ENCODE results near the gene PIP5K1C.
A peak's percentile ranks its signal among the peaks of the same experiment; 100 is the strongest.
"Not testable (repeated sequence)": the region's sequence is repeated elsewhere in the genome, so short reads cannot be mapped to it uniquely, and the experiment has no call there.

PIP5K1C gene

DNA sequence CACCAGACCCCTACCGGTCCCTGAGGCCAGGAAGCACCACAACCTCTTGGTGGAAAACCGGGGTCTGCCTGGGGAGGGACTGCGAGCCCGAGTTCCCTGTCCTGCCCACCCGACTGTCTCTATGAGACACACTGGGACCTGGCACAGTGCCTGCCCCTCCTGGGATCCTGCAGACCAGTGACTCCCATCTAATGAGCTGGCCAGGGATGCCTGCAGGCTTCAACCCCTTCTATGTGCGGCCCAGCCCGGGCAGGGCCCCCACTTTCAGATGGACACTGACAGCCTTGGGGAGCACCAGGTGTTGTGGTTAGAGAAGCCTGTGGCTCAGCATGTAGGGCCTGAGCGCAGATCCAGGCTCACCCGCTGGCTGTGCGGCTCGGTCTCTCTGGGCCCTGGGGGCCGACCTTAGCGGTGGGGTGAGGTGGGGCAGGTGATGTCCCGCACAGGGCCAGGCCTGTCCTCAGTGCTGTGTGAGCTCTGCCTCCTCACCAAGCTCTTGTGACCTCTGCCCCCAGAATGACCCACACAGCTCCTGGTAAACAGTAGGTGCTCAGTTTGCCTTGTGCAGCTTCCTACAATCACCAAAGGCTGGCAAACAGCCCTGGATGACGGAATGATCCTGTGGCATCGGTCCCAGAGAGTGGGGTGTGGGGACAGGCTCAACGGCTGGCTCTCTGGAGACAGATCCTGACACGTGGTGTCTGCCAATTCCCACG is 55.8 kb downstream of the PIP5K1C start:
- no peak for DNase-seq (ENCODE audit: low spot score)

DNA sequence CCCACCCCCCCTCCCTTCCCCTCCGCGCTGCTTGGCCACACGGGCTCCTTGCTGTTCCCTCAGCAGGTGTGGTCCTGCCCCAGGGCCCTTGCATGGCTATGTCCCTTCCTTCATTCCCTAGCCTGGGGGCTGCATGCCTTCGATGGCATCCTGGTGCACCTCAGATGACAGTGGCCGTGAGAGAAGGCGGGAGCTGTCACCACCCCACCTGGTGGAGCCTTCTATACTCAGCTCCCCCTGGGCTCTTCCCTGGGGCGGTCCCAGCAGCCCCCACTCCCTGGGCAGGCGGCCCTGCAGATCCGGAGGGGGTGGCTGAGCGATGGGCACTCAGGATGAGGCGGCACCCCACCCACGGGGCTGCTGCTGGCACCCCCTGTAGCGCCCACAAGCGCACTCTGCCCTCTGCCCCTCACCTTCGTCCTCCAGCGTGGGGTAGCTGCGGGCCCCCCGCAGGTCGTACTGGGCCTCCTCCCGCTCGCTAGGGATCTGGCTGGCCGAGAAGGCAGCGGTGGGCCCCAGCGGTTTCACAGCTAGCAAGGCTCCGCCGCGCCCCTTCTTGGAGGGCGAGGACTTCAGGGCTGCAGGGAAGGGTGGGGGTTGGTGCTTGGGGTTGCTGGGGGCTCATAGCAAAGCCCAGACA is 56.5 kb downstream of the PIP5K1C start:
- DNase-seq (ENCODE audit: low spot score): no peak

DNA sequence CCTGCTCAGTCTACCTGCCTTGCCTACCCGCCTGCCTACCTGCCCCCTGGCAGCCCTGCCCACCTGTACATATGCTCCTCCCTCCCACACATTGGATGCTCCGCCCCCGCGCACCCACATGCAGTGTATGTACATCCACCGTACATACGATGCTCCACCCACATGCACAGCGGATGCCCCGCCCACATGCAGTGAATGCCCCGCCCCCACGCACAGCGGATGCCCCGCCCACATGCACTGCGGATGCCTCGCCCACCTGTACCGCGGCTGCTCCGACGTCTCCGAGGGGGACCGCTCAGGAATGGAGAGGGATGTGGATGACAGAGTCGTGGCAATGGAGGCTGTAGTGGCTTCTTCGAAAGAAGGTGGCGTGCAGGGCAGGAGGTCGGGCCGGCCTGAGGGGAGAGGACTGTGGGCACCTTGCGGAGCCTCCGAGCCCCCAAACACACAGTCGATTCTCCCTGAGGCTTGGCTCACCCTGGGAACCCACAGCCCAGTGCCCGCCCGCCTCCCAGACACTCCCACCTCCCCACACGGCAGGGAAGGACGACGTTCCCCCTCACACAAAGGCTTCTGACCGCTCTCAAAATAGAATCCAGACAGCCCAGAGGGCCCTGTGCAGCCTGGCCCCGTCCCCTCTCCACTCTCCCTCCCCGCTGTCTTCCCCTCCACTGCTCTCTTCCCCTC is 57.1 kb downstream of the PIP5K1C start:
- no peak for DNase-seq (ENCODE audit: low spot score)

DNA sequence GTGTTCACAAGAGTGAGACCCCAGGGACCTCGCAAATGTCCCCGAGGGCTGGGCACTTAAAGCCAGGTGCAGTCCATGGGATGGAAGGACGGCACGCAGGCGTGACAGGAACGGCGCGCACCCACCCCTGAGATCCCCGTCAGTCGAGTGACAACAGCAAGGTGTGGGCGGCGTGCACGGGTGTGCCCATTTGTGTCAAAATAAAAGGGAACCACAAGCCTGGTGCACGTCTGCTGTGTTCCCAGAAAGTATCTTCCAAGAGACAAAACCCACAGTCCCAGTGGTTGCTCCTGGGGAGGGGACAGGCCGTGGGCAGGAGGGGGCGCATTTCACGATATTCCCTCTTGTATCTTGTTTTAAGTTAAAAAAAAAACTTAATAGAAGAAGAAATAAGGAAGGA is 58.0 kb downstream of the PIP5K1C start:
- DNase-seq (ENCODE audit: low spot score): no peak

DNA sequence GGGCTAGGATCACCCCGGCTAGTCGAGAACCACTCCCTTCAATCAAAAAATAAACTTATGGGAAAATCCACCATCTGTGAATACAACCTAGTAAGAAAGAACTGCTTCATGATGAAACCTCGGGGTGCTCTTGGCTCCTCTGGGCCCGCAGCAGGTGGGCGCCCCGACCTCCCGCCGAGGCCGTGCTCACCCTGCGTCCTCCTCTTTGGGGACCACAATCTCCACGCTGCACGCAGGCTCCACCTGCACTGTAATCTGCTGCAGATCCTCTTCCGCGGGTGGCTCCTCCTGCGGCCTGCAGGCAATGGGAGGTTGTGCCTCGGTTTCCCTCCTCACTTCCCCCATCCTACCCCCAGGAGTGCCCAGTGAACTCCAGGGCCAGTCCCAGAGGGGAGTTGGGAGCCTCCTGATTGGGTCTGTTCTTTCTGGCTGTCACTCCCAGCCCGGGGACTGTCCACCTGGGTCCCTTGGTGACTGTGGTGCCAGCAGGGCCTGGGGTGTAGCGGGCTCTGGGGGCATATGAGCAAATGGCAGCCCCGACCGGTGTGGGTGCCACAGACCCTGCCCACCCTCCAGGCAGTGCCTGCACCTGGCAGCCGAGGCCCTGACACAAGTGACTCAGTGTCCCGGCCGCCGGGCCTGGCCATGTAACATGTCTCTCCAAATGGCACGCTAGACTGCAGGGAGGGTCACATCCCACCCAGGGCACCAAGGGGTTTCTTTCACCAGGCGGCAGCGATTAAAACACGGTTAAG is 58.6 kb downstream of the PIP5K1C start:
- DNase-seq (ENCODE audit: low spot score): no peak

DNA sequence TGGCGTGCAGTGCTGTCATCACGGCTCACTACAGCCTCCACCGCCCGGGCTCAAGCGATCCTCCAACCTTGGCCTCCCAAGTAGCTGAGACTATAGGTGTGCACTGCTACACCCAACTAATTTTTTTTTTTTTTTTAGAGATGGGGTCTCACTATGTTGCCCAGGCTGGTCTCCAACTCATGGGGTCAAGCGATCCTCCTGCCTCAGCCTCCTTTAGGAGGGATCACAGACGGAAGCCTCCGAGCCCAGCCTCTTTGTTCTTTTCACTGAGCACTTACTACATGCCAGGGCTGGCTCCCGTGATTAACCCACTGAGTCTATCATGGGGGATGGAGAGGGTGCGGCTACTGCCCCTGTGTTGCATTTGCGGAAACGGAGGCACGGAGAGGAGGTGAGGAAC is 60.8 kb downstream of the PIP5K1C start:
- no peak for DNase-seq (ENCODE audit: low spot score)

DNA sequence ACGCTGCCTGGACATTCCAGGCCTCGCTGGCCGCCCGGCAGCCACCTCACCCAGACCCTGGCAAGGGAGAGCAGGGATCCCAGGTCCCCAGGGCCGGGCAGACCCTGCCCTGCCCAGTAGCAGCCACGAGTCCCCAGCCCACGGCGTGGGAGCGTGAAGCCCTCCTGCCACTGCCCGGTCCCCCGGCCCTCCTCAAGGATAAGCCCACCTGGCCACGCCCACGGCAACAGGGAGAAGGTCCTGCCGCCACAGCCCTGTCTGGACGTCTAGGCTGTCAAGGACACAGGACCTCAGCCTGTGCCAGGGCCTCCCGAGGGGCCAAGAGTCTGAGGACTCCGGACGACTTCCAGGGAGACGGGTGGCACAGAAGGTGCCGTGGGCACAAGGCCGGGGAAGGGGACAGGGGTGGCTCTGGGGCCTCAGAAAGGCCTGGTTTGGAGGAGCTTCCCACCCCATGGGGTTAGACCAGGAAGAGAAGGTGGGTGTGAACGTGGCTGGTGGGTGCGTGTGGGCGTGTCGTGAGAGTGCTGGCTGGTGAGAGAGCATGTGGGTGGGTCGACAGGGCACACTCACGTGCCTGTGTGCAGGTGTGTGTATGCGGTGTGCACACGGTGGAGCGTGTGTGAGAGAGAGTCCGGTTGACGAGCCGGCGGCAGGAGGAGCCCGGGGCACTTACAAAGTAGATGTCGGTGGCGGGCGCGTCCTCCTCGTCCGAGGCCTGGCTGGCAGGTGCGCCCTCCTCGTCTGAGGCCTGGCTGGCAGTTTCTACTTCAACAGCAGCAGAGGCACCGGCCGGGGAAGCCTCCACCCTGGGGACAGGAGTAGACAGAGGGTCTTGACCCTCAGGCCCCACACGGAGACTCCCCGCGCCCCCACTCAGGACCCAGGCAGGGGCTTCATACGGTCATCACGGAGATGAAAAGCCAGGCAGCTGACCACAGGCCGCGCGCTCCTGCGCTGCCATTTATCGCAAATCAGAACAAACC is 61.8 kb downstream of the PIP5K1C start:
- no peak for DNase-seq (ENCODE audit: low spot score)

DNA sequence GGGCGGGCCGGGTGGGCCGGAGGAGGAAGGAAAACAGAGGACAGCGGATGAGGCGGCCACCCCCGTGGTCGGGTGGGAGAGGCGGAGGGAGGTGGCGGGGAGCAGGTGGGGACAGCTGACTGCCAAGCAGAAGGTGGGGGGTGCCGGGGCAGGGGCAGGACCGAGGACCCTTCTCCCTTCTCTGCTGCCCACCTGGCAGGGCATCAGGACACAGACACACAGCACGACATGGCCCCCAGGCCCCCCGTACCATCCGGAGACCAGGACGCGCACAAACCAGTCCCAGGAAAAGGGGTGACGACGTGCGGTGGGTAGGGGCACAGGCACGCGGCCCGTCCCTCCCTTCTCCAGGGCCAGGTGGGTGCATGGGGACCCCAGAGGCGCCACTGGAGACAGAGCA is 62.6 kb downstream of the PIP5K1C start:
- no peak for DNase-seq (ENCODE audit: low spot score)

DNA sequence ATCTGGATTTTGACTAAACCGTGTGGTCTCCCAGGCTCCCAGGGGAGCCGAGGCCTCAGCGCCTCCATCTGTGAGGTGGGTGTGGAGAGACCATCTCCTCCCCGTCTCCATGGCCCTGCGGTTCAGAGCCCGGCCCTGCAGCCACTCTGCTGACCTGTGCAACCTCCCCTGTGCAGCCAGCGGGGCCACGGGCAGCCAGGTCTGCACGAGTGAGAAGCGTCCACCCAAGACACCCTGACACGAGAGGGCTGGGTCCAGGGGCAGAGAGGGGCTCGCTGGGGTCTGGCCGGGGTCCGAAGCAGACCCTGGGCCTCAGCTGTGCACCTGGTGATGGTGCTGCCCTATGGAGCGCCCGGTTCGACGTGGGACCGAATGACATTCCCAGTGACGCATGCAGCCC is 63.3 kb downstream of the PIP5K1C start:
- no peak for DNase-seq (ENCODE audit: low spot score)

DNA sequence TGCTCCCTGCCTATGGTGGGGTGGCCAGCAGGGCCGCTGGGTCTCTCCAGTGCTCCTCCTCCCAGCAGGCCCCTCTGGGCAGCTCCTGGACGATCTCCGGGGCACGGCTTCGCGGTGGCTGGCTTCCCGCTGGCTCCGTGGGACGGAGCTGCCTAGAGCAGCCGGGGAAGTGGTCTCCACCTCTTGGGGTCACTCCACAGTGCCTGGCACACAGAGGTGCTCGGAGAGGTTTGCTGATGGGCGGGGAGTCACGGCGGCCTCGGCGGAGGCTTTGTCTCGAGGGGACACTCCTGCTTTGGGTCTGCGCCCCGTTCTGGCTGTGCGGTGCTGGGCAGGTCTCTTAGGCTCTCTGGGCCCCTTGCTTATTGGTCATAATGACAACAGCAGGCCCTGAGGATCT is 63.8 kb downstream of the PIP5K1C start:
- no peak for DNase-seq (ENCODE audit: low spot score)

DNA sequence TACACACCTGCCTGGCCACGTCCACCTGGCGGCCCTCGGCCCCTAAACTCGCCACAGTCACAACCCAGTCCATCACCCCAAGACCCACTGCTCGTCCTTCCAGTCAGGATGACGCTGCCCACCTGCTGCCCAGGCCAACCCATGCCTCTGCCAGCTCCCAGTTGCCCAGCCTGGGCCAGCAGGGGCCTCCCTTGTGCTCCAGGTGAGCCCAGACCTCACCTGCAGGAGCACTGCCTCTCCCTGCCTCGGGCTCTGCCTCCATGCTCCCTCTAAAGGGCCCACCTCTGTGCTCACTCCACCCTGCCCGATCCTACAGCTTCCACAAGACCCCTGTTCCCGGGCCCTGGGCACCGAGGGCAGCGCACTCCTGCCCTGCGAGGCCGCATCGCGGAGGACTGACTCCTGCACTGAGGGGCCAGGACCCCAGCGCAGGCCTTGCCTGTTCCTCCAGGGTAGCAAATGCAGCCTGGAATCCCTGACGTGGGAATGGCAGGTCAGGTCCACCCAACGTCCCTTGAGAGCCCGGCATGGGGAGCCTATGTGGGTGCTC is 65.7 kb downstream of the PIP5K1C start:
- DNase-seq (ENCODE audit: low spot score): no peak

DNA sequence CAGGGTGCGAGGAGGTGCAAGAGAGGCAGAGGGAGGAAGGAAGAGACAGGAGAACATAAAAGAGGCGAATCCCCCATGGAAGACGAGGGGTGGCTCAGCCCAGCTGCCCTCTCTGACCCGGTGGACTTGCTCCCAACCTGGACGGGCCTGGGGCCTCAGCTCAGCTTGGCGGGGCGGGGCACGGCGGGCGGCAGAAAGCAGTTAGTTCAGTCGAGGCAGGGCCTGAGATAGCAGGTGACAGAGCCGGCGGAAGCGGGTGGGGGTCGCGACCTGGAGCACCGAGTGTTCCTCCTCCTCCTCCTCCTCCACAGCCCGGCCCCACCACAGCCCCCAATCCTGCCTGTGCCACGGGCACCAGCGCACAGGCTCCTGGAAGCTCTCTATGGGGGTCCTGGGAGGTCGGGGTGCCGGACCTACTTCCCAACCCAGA is 66.7 kb downstream of the PIP5K1C start:
- DNase-seq (ENCODE audit: low spot score): no peak

DNA sequence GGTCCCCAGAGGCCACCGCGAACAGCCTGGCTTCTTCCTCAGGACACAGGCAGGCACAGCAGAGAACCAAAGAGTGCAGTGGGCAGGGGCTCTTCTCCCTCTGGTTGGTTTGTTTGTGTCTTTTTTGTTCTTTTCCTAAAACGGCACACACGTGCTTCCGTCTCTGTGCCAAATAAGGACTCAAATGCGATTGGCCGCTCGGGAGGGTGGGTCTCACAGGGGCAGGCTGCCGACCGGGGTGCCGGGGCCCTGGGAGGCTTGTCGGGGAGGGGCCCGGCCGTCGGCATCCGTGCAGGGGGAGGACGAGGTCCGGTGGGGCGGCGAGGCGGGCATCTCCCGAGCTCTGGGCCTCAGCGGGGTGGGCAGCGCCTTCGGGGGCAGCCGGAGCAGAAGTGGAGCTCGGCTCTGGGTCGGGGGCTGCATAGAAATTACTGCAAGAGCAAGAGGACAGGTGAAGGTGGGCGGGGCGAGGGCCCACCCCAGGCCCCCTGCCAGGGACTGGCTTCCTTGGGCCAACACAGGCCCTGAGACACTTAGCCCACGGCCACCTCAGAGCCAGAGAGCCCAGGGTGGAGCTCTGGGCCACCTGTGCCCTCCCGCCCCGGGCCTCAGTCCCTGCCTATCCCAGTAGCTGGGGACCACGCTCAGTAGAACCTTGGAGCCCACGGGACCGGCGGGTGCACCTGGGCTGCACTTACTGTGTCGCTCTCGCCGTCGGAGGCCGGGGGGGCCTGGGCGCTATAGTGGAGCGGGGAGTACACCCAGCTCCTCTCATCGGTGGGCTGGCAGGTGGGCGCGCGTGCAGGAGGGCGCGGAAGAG is 67.3 kb downstream of the PIP5K1C start:
- DNase-seq (ENCODE audit: low spot score): no peak

DNA sequence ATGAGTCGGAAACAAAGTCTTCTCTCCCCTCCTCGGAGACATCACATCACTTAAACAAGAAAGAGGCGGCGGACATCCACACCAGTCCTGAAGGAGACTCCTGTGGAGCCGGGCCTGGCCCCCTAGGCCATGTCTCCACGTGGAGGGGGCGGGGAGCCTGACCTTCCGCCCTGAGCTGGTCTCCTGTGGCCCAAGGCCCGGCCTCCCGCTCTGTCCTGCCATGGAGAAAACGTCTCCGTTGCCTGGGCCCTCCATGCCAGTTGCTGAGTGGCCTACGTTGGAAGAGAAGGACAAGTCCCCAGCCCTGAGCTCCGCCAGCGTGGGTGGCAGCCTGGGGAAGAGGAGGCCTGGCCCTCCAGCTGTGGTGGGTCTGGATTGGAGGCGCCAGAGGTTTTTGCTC is 68.2 kb downstream of the PIP5K1C start:
- no peak for DNase-seq (ENCODE audit: low spot score)

DNA sequence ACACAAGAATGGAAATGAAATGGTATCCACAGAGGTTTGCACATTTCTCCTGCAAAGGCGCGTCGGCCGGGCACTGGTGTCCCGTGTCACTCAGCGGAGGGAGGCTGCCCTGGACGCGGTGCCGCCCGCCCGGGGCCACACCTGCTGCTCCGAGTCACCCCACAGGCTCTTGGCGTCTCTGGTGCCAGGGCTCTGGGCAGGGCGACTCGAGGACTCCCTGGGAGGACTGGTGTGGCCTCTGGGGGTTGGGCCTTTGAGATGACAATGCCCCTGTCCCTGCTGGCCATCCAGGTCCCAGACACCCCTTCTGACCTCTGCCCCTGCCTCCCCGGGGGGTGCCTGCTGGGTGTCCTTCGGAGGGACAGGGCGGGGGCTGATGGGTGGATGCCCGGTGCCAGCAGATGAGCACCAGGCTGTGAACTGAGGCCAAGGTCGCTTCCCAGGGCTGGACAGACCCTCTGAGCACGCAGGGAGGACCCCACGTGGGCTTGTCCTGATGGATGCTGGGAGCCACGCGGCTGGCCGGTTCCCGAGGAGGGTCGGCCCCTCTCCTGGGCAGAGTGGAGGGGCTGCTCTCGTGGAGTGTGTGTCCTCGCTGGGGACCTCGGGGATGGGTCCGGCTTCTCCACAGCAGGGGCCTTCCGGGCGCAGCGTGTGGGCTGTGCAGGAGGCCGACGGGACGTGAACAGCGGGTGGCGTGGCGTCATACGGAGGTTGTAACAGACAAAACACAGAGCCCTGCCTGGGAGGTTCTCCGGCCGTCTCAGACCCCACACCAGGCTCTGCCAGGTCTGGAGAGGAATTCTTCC is 69.0 kb downstream of the PIP5K1C start:
- DNase-seq (ENCODE audit: low spot score): no peak

DNA sequence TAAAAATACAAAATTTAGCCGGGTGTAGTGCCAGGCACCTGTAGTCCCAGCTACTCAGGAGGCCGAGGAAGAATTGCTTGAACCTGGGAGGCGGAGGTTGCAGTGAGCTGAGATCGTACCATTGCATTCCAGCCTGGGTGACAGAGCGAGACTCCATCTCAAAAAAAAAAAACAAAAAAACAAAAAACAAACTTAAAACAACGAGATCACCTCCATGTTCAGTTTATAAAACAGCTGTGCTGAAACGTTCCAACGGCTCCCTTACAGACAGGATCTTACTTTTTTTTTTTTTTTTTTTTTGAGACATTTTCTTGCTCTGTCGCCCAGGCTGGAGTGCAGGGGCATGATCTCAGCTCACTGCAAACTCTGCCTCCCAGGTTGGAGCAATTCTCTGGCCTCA is 71.5 kb downstream of the PIP5K1C start:
- not testable (repeated sequence) for DNase-seq (ENCODE audit: low spot score)

DNA sequence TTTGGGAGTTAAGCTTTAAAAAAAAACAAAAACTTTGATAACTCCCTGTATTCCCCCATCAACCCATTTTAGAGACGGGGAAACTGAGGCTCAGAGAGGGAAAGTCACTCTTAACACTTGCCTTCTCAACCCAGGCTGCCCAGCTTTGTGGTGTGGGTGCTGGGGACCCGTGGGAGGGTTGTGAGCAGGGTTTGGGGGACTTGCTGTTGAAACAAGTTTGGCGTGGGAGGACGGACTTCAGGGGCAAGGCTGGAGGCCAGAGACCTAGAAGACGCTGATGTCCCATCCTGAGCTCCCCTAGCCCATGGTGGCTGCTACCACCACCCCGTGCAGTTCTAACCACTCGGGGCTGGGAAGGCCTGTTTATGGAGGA is 72.9 kb downstream of the PIP5K1C start:
- DNase-seq (ENCODE audit: low spot score): no peak

DNA sequence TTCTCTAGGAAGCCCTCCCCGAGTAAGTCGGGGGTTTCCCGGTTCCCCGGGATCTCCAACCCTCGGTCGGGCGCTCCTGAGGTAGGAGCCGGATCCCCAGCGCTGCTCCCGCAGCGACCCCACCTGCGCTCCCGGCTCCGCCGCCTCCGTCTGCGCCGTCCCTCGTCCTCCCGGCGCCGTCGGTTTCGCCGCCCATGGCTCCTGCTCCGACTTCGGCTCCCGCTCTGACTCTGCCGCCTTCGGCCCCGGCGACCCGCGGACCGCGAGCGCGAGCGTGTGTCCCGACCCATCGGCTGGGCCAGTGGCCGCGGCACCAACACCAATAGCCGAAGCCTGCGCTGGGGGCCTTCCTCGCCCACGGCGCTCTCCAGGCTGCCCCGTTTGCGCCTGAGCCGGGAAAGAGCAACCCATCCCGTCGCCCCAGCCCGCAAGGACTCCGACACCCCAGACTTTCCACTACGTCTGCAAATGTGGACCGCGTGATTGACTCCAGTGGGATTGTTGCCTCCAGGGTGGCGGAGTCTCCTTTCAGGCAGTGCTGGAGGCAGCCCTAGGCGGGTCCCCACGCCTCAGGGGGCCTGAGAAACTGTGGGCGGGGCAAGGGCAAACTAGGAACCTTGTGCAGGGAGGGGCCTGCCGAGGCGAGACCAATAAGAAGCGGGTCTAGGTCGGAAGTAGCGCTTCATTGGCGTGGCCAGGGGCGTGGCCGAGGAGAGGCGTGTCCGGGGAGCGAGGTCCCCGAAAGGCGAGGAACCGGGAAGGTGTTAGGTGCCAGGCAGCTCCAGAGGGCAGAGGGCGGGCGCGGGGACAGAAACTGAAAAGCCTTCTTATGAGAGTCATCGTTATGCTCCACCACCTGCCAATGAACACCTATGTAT is 73.6 kb downstream of the PIP5K1C start, which contains the start of gene CACTIN:
CACTIN (minus strand) TSS at position 318 of the 878 bp plus-strand sequence; CDS start at position 290, 28 bp downstream.
- DNase-seq (ENCODE audit: low spot score): peak; percentile 100
